22Rv1 (cell line): ENCODE measurements around the gene SPIN1.

ENCODE experiments used
- H3K27ac ChIP-seq: fragments of 450-650 bp; 2 replicates; pipeline ENCODE4 v1.5.1; 2017
- ZFX ChIP-seq: fragments of 450-650 bp; IDR thresholded peaks from 2 replicates; pipeline ENCODE4 v1.6.1; 2017; ENCODE audit warnings: antibody characterized with exemption, borderline replicate concordance
- TF ChIP-seq, protein P1 (sequence below): fragments of 450-650 bp; IDR thresholded peaks from 2 replicates; pipeline ENCODE4 v1.5.1; 2017; ENCODE audit warnings: mild to moderate bottlenecking

Gene SPIN1

GRCh38 chr9:88436379-88436778 lies 48.1 kb downstream of the SPIN1 start:
- TF ChIP-seq ZFX: no peak
- TF ChIP-seq, protein P1, sequence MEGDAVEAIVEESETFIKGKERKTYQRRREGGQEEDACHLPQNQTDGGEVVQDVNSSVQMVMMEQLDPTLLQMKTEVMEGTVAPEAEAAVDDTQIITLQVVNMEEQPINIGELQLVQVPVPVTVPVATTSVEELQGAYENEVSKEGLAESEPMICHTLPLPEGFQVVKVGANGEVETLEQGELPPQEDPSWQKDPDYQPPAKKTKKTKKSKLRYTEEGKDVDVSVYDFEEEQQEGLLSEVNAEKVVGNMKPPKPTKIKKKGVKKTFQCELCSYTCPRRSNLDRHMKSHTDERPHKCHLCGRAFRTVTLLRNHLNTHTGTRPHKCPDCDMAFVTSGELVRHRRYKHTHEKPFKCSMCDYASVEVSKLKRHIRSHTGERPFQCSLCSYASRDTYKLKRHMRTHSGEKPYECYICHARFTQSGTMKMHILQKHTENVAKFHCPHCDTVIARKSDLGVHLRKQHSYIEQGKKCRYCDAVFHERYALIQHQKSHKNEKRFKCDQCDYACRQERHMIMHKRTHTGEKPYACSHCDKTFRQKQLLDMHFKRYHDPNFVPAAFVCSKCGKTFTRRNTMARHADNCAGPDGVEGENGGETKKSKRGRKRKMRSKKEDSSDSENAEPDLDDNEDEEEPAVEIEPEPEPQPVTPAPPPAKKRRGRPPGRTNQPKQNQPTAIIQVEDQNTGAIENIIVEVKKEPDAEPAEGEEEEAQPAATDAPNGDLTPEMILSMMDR: no peak

GRCh38 chr9:88437210-88438146 lies 49.2 kb downstream of the SPIN1 start:
- no peak overlapping the region for H3K27ac ChIP-seq
- TF ChIP-seq, protein P1: no peak

More at GRCh38 chr9:88436379-88436778, 48.1 kb downstream of the SPIN1 start:
- no peak overlapping the region for H3K27ac ChIP-seq

DNA sequence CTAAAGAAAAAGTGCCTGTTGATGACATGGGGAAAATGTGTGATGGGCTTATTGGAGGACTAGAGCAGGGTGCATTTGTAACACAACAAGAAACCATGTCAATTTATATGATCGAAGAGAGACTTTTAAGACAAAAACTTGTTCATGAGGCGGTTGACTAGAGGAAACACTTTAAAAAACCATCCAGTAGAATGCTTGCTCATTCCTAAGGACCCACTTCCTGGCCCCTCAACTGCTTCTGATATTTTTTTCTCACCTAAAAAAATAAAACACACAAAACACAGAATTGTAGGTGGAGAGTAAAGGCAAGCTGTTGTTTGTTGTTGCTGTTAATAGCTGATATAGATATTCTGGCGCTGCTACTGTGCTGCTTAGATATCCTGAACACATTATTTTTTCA lies 50.6 kb downstream of the SPIN1 start:
- no peak overlapping the region for H3K27ac ChIP-seq
- TF ChIP-seq, protein P1: no peak
- TF ChIP-seq ZFX: no peak

DNA sequence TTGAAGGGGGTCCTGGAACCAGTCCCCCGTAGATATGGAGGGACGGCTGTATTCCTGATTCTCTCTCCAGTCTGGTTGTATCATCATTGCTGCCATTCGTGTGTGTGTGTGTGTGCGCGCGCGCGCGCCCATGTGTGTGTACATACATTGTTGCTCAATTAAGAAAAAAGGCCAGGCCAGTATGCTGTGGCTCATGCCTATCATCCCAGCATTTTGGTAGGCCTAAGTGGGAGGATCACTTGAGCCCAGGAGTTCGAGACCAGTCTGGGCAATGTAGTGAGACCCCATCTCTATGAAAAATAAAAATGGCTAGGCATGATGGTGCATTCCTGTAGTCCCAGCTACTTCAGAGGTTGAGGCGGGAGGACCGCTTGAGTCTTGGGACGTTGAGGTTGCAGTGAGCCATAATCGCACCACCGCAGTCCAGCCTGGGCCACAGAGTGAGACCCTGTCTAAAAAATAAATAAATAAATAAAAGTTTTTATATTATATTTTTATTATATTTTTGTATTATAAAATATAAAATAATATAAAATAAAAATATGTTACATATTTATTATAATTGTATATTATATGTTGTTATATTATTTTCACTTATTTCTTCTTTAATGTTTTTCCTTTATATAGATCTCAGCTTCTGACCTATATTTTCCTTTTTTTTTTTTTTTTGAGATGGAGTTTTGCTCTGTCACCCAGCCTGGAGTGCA lies 53.2 kb downstream of the SPIN1 start:
- TF ChIP-seq ZFX: no peak
- TF ChIP-seq, protein P1: no peak
- H3K27ac ChIP-seq: no peak overlapping the region

- TF ChIP-seq ZFX: no peak
- TF ChIP-seq, protein P1: no peak
- no peak overlapping the region for H3K27ac ChIP-seq
Observed at GRCh38 chr9:88443480-88444113, 55.4 kb downstream of the SPIN1 start.

DNA sequence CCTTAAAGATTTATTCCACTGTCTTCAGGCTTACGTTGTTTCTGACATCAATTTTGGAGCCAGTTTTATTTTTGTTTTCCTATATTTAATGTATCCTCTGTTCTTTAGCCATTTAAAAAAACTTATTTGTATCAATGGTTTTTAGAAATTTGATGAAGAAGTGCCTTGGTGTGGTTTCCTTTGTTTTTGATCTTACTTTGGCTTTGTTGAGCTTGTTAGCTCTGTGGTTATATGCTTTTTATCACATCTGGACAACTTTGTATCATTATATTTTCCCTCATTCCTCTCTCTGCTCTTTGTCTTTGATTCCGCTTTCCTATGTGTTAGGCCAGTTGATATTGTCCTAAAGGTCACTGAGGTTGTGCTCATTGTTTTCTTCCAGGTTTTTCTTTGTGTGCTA lies 58.5 kb downstream of the SPIN1 start:
- TF ChIP-seq, protein P1: no peak
- no peak for TF ChIP-seq ZFX
- H3K27ac ChIP-seq: no peak overlapping the region
